Stimulated activated CD4-positive, alpha-beta T cell treated with anti-CD3 and anti-CD28 coated beads, Interleukin-15, amount 100 ng/mL, for 48 hours (primary cell): ENCODE measurements around the gene RGL2.
A peak's percentile ranks its signal among the peaks of the same experiment; 100 is the strongest.
"Not testable (repeated sequence)": the region's sequence is repeated elsewhere in the genome, so short reads cannot be mapped to it uniquely, and the experiment has no call there.

Source experiments
- DNase-seq, 2 donors: peaks; one replicate each; pipeline ENCODE4 v3.0.0-alpha.2; 2020; ENCODE audit warnings: low read depth in 2 of 2

RGL2 gene

GRCh38 chr6:33273924-33274902 is 24.5 kb downstream of the RGL2 start:
- DNase-seq, result no peak

- no peak for DNase-seq
Observed at GRCh38 chr6:33273129-33273923, 25.4 kb downstream of the RGL2 start.

GRCh38 chr6:33272275-33273128 is 26.2 kb downstream of the RGL2 start:
- DNase-seq, result no peak

- peak; percentile 85 to 90 for DNase-seq
Observed at GRCh38 chr6:33271468-33272274, 27.1 kb downstream of the RGL2 start, which contains the start of the genes RPS18 and VPS52. TSS of gene RPS18 (plus strand) at chr6:33272075. CDS start at chr6:33272120, 45 bp downstream. TSS of gene VPS52 (minus strand) at chr6:33271876. CDS start at chr6:33271675, 201 bp downstream.

GRCh38 chr6:33271117-33271467 is 27.6 kb downstream of the RGL2 start:
- DNase-seq, result no peak

- no peak for DNase-seq
Observed at GRCh38 chr6:33264015-33264414, 34.7 kb downstream of the RGL2 start.

- not testable (repeated sequence) for DNase-seq
Observed at GRCh38 chr6:33262490-33262889, 36.3 kb downstream of the RGL2 start.

GRCh38 chr6:33259032-33259431 is 39.7 kb downstream of the RGL2 start:
- DNase-seq, result no peak

GRCh38 chr6:33254591-33254990 is 44.2 kb downstream of the RGL2 start:
- DNase-seq, result no peak

GRCh38 chr6:33252759-33253158 is 46.0 kb downstream of the RGL2 start:
- DNase-seq, result no peak

GRCh38 chr6:33251395-33252012 is 47.2 kb downstream of the RGL2 start:
- DNase-seq, result no peak

- no peak for DNase-seq
Observed at GRCh38 chr6:33250731-33251130, 48.0 kb downstream of the RGL2 start.

- DNase-seq, result no peak
Observed at GRCh38 chr6:33249732-33250630, 48.8 kb downstream of the RGL2 start.

- peak; percentile 94 to 97 for DNase-seq
Observed at GRCh38 chr6:33248932-33249731, 49.6 kb downstream of the RGL2 start.

- DNase-seq, result peak; percentile 9 to 13
Observed at GRCh38 chr6:33248643-33248931, 50.2 kb downstream of the RGL2 start.

- DNase-seq, result peak; percentile 78 to 88
Observed at GRCh38 chr6:33247977-33248642, 50.6 kb downstream of the RGL2 start.

GRCh38 chr6:33243476-33243875 is 55.3 kb downstream of the RGL2 start:
- DNase-seq, result no peak

GRCh38 chr6:33241968-33242367 is 56.8 kb downstream of the RGL2 start:
- no peak for DNase-seq
